Activated CD4-positive, alpha-beta T cell treated with anti-CD3 and anti-CD28 coated beads, Interleukin-2, amount 10 ng/mL, durations not matched to agents 7 days and 5 days (primary cell): ENCODE data around the gene RGCC. TPM values are rescaled to one million over a fixed set of nuclear protein-coding genes. Genes with fewer than 3 reads are reported as not detected.
"Not testable (repeated sequence)": the region's sequence is repeated elsewhere in the genome, so short reads cannot be mapped to it uniquely, and the experiment has no call there.

ENCODE experiments used
- CTCF ChIA-PET: fragments of 350-600 bp; sonication (Branson Sonifier 250); formaldehyde crosslinking; loops from one replicate; lab custom pipeline; 2021; ENCODE audit warnings: antibody characterized with exemption; lab: Charles Lee
- POLR2A ChIA-PET: fragments of 350-600 bp; sonication (Branson Sonifier 250); formaldehyde crosslinking; loops from one replicate; lab custom pipeline; 2021; ENCODE audit warnings: antibody characterized with exemption; lab: Charles Lee
- DNase-seq: peaks from one replicate; pipeline ENCODE4 v3.0.0-alpha.2; 2020
- H3K27ac Mint-ChIP-seq: one replicate; pipeline ENCODE4 v1.8.0; 2021; ENCODE audit warnings: mild to moderate bottlenecking, moderate library complexity, mixed read lengths
- H3K27me3 Mint-ChIP-seq: one replicate; pipeline ENCODE4 v1.8.0; 2021; ENCODE audit warnings: mixed read lengths
- H3K36me3 Mint-ChIP-seq: one replicate; pipeline ENCODE4 v1.8.0; 2021; ENCODE audit warnings: low read depth, mixed read lengths
- H3K4me1 Mint-ChIP-seq: one replicate; pipeline ENCODE4 v1.8.0; 2021; ENCODE audit warnings: mixed read lengths
- H3K4me3 Mint-ChIP-seq: one replicate; pipeline ENCODE4 v1.8.0; 2021; ENCODE audit warnings: mild to moderate bottlenecking, moderate library complexity, mixed read lengths
- H3K9me3 Mint-ChIP-seq: one replicate; pipeline ENCODE4 v1.8.0; 2021; ENCODE audit warnings: mixed read lengths
- total RNA-seq, 2 experiments: library from RNA; stranded (reverse); gene quantifications; one replicate each; pipeline ENCODE4 v1.2.3, GENCODE V29; 2021

RGCC gene
- 10 to 100 TPM; 39.2 to 40.8 TPM for total RNA-seq

GRCh38 chr13:41456768-41457588, at the start of gene RGCC:
Gene RGCC (plus strand): TSS chr13:41457550. CDS start chr13:41457708, 158 bp downstream.
- peak within 1 kb of the TSS; percentile 76 for H3K4me3 Mint-ChIP-seq
- peaks cover 28% of the 10 kb centered on the region for H3K36me3 Mint-ChIP-seq
- H3K27me3 Mint-ChIP-seq = peaks cover 25% of the 10 kb centered on the region
- H3K27ac Mint-ChIP-seq = peak within 1 kb of the TSS; percentile 84
- no peaks in the 10 kb centered on the region for H3K9me3 Mint-ChIP-seq
- ChIA-PET POLR2A (no interaction called here), CTCF (interaction anchor here (0.6 to 1.4 kb wide), 3 partner anchors 23 to 378 kb away, joined by 3 read pairs; no protein-coding TSS in a partner anchor)
- peaks cover 40% of the 10 kb centered on the region for H3K4me1 Mint-ChIP-seq
- peak; percentile 85 for DNase-seq

- Mint-ChIP-seq H3K4me1 (no peaks in the 10 kb centered on the region), H3K36me3 (no peaks in the 10 kb centered on the region), H3K9me3 (no peaks in the 10 kb centered on the region), H3K27ac (no peak overlapping the region), H3K27me3 (peaks cover 1% of the 10 kb centered on the region), H3K4me3 (no peak overlapping the region)
- DNase-seq = no peak
- CTCF ChIA-PET = no interaction called here
- POLR2A ChIA-PET = no interaction called here
These were observed 49.2 kb upstream of the RGCC start for GRCh38 chr13:41408121-41408520.

GRCh38 chr13:41408746-41409145, 48.6 kb upstream of the RGCC start:
- Mint-ChIP-seq H3K27me3 (peaks cover 1% of the 10 kb centered on the region), H3K4me1 (no peaks in the 10 kb centered on the region), H3K4me3 (no peak overlapping the region), H3K27ac (no peak overlapping the region), H3K36me3 (no peaks in the 10 kb centered on the region), H3K9me3 (no peaks in the 10 kb centered on the region)
- ChIA-PET CTCF (no interaction called here), POLR2A (no interaction called here)
- DNase-seq = no peak

GRCh38 chr13:41409611-41410010, 47.7 kb upstream of the RGCC start:
- no peaks in the 10 kb centered on the region for H3K4me1 Mint-ChIP-seq
- no peaks in the 10 kb centered on the region for H3K9me3 Mint-ChIP-seq
- H3K36me3 Mint-ChIP-seq = no peaks in the 10 kb centered on the region
- no peak overlapping the region for H3K4me3 Mint-ChIP-seq
- no peak overlapping the region for H3K27ac Mint-ChIP-seq
- ChIA-PET CTCF (no interaction called here), POLR2A (no interaction called here)
- no peak for DNase-seq
- H3K27me3 Mint-ChIP-seq = peaks cover 1% of the 10 kb centered on the region

GRCh38 chr13:41411060-41411459, 46.3 kb upstream of the RGCC start:
- no peak for DNase-seq
- Mint-ChIP-seq H3K27ac (no peak overlapping the region), H3K9me3 (no peaks in the 10 kb centered on the region), H3K36me3 (no peaks in the 10 kb centered on the region), H3K4me1 (no peaks in the 10 kb centered on the region), H3K27me3 (peaks cover 1% of the 10 kb centered on the region), H3K4me3 (no peak overlapping the region)
- ChIA-PET CTCF (interaction anchor here (1.4 kb wide), 1 partner anchor 241 kb away, joined by 5 read pairs; no protein-coding TSS in a partner anchor), POLR2A (no interaction called here)

- no peaks in the 10 kb centered on the region for H3K36me3 Mint-ChIP-seq
- H3K4me1 Mint-ChIP-seq = no peaks in the 10 kb centered on the region
- peaks cover 1% of the 10 kb centered on the region for H3K27me3 Mint-ChIP-seq
- H3K9me3 Mint-ChIP-seq = no peaks in the 10 kb centered on the region
- peak; percentile 35 for DNase-seq
- no peak overlapping the region for H3K4me3 Mint-ChIP-seq
- CTCF ChIA-PET = interaction anchor here (1.4 kb wide), 1 partner anchor 241 kb away, joined by 5 read pairs; no protein-coding TSS in a partner anchor
- POLR2A ChIA-PET = no interaction called here
- H3K27ac Mint-ChIP-seq = no peak overlapping the region
These were observed 45.8 kb upstream of the RGCC start for GRCh38 chr13:41411522-41411921.

GRCh38 chr13:41413872-41414271, 43.5 kb upstream of the RGCC start:
- no peak for DNase-seq
- no peak overlapping the region for H3K4me3 Mint-ChIP-seq
- no peaks in the 10 kb centered on the region for H3K9me3 Mint-ChIP-seq
- no peak overlapping the region for H3K27ac Mint-ChIP-seq
- CTCF ChIA-PET = no interaction called here
- no peaks in the 10 kb centered on the region for H3K27me3 Mint-ChIP-seq
- no peaks in the 10 kb centered on the region for H3K36me3 Mint-ChIP-seq
- POLR2A ChIA-PET = no interaction called here
- no peaks in the 10 kb centered on the region for H3K4me1 Mint-ChIP-seq

- H3K27ac Mint-ChIP-seq = no peak overlapping the region
- H3K4me3 Mint-ChIP-seq = no peak overlapping the region
- DNase-seq = no peak
- no peaks in the 10 kb centered on the region for H3K27me3 Mint-ChIP-seq
- no peaks in the 10 kb centered on the region for H3K9me3 Mint-ChIP-seq
- POLR2A ChIA-PET = no interaction called here
- H3K4me1 Mint-ChIP-seq = no peaks in the 10 kb centered on the region
- CTCF ChIA-PET = interaction anchor here (0.6 kb wide), 1 partner anchor 14 kb away, joined by 3 read pairs; no protein-coding TSS in a partner anchor
- no peaks in the 10 kb centered on the region for H3K36me3 Mint-ChIP-seq
These were observed 41.1 kb upstream of the RGCC start for GRCh38 chr13:41416276-41416675.

GRCh38 chr13:41418027-41418426, 39.3 kb upstream of the RGCC start:
- H3K27ac Mint-ChIP-seq = no peak overlapping the region

GRCh38 chr13:41418731-41419130, 38.6 kb upstream of the RGCC start:
- CTCF ChIA-PET = no interaction called here
- H3K27me3 Mint-ChIP-seq = no peaks in the 10 kb centered on the region

More at GRCh38 chr13:41418027-41418426, 39.3 kb upstream of the RGCC start:
- Mint-ChIP-seq H3K4me1 (no peaks in the 10 kb centered on the region), H3K36me3 (no peaks in the 10 kb centered on the region), H3K9me3 (no peaks in the 10 kb centered on the region), H3K27me3 (no peaks in the 10 kb centered on the region), H3K4me3 (no peak overlapping the region)
- ChIA-PET CTCF (no interaction called here), POLR2A (no interaction called here)
- no peak for DNase-seq

GRCh38 chr13:41419206-41419605, 38.1 kb upstream of the RGCC start:
- H3K9me3 Mint-ChIP-seq = no peaks in the 10 kb centered on the region
- H3K27ac Mint-ChIP-seq = no peak overlapping the region
- POLR2A ChIA-PET = no interaction called here
- H3K4me1 Mint-ChIP-seq = no peaks in the 10 kb centered on the region
- CTCF ChIA-PET = no interaction called here
- H3K4me3 Mint-ChIP-seq = no peak overlapping the region
- no peak for DNase-seq
- H3K36me3 Mint-ChIP-seq = no peaks in the 10 kb centered on the region
- no peaks in the 10 kb centered on the region for H3K27me3 Mint-ChIP-seq

More at GRCh38 chr13:41418731-41419130, 38.6 kb upstream of the RGCC start:
- Mint-ChIP-seq H3K4me1 (no peaks in the 10 kb centered on the region), H3K4me3 (no peak overlapping the region), H3K36me3 (no peaks in the 10 kb centered on the region), H3K9me3 (no peaks in the 10 kb centered on the region), H3K27ac (no peak overlapping the region)
- DNase-seq = no peak
- POLR2A ChIA-PET = no interaction called here

GRCh38 chr13:41420146-41420545, 37.2 kb upstream of the RGCC start:
- DNase-seq = no peak
- Mint-ChIP-seq H3K27ac (no peak overlapping the region), H3K4me3 (no peak overlapping the region), H3K9me3 (no peaks in the 10 kb centered on the region), H3K27me3 (no peaks in the 10 kb centered on the region), H3K36me3 (no peaks in the 10 kb centered on the region), H3K4me1 (no peaks in the 10 kb centered on the region)
- ChIA-PET POLR2A (no interaction called here), CTCF (no interaction called here)

- H3K27ac Mint-ChIP-seq, H3K9me3 Mint-ChIP-seq, H3K4me1 Mint-ChIP-seq, CTCF ChIA-PET, DNase-seq, H3K27me3 Mint-ChIP-seq, H3K36me3 Mint-ChIP-seq, POLR2A ChIA-PET, H3K4me3 Mint-ChIP-seq: not testable (repeated sequence)
These were observed 36.0 kb upstream of the RGCC start for GRCh38 chr13:41421330-41421729.
